Measurements from ENCODE around the gene VIPR2. TPM values are rescaled to one million over a fixed set of nuclear protein-coding genes. Genes with fewer than 3 reads are reported as not detected.
"Not testable (repeated sequence)": the region's sequence is repeated elsewhere in the genome, so short reads cannot be mapped to it uniquely, and the experiment has no call there.

VIPR2 gene
- polyA plus RNA-seq, 1 experiment = not detected

DNA sequence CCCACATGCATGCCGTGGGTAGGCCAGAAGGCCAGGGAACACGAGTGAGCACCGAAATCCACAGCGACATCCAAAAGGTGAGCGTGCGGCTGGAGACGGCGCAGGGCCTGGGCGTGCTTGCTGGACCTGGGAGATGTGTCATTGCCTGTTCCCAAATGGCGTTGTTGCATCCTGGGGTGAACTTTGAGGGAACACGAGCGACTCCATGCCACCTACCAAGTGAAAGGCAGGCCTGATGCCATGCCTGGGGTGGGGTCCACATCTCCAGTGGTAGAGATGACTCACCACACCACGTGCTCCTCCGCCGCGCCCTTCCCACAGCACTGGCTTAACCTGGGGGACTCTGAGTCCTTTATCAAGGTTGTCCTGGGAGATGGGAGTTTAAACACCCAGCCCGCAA is 24.7 kb upstream of the VIPR2 start:
- no peak for DNase-seq (ENCODE audit: low read depth)
- H3K27me3 ChIP-seq (ENCODE audit: control insufficient read depth, insufficient read depth, low read length) = no peaks in the 10 kb centered on the region
- TF ChIP-seq, protein P1, sequence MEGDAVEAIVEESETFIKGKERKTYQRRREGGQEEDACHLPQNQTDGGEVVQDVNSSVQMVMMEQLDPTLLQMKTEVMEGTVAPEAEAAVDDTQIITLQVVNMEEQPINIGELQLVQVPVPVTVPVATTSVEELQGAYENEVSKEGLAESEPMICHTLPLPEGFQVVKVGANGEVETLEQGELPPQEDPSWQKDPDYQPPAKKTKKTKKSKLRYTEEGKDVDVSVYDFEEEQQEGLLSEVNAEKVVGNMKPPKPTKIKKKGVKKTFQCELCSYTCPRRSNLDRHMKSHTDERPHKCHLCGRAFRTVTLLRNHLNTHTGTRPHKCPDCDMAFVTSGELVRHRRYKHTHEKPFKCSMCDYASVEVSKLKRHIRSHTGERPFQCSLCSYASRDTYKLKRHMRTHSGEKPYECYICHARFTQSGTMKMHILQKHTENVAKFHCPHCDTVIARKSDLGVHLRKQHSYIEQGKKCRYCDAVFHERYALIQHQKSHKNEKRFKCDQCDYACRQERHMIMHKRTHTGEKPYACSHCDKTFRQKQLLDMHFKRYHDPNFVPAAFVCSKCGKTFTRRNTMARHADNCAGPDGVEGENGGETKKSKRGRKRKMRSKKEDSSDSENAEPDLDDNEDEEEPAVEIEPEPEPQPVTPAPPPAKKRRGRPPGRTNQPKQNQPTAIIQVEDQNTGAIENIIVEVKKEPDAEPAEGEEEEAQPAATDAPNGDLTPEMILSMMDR (IDR thresholded peaks at IDR 0.05; ENCODE audit: insufficient read depth, low read depth, low read length) = no peak
- no peaks in the 10 kb centered on the region for H3K36me3 ChIP-seq (ENCODE audit: control insufficient read depth, insufficient read depth, low read length)
- POLR2A ChIA-PET = no interaction called here
- CTCF ChIA-PET = no interaction called here
- no peak overlapping the region for H3K4me3 ChIP-seq (ENCODE audit: low read depth, low read length)

DNA sequence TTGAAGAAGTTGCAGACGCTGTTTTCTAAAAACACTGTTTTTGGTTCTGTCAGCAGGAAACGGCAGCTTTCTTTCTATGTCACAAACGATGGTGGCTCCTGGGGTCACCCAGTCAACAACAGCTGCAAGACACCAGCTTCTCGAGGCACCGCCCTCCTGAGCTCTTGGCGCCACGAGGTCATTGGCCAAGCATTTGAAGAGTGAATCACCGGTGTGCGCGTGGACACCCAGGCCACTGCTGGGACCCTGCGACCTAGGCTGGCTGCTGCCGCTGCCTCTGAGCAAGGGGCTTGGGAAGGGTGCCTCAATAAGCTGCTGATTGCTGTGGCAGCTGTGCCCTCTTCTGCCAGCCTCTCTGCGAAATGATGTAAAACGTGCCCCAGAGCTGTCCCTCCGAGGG is 22.5 kb upstream of the VIPR2 start:
- POLR2A ChIA-PET = no interaction called here

DNA sequence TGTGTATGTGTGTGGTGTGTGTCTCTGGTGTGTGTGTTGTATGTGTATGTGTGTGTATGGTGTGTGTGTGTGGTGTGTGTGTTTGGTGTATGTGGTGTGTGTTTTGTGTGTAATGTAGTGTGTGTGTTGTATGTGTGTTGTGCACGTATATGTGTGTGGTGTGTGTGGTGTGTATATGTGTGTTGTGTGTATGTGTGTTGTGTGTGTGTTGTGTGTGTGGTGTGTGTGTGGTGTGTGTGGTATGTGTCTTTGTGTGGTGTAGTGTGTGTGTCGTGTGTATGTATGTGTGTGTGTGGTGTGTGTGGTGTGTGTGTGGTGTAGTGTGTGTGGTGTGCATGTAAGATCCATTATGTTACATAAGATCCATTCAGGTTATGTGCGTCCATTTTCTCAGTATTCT is 21.9 kb upstream of the VIPR2 start:
- Histone ChIP-seq H3K36me3 (ENCODE audit: control insufficient read depth, insufficient read depth, low read length) (no peaks in the 10 kb centered on the region), H3K27me3 (ENCODE audit: control insufficient read depth, insufficient read depth, low read length) (no peaks in the 10 kb centered on the region), H3K4me3 (ENCODE audit: low read depth, low read length) (no peak overlapping the region)
- no peak for DNase-seq (ENCODE audit: low read depth)
- TF ChIP-seq, protein P1 (IDR thresholded peaks at IDR 0.05; ENCODE audit: insufficient read depth, low read depth, low read length) = no peak
- POLR2A ChIA-PET = no interaction called here
- CTCF ChIA-PET = no interaction called here

More for the DNA sequence above, 22.5 kb upstream of the VIPR2 start:
- Histone ChIP-seq H3K4me3 (ENCODE audit: low read depth, low read length) (no peak overlapping the region), H3K36me3 (ENCODE audit: control insufficient read depth, insufficient read depth, low read length) (no peaks in the 10 kb centered on the region), H3K27me3 (ENCODE audit: control insufficient read depth, insufficient read depth, low read length) (no peaks in the 10 kb centered on the region)
- TF ChIP-seq, protein P1 (IDR thresholded peaks at IDR 0.05; ENCODE audit: insufficient read depth, low read depth, low read length) = no peak
- CTCF ChIA-PET = no interaction called here
- no peak for DNase-seq (ENCODE audit: low read depth)

DNA sequence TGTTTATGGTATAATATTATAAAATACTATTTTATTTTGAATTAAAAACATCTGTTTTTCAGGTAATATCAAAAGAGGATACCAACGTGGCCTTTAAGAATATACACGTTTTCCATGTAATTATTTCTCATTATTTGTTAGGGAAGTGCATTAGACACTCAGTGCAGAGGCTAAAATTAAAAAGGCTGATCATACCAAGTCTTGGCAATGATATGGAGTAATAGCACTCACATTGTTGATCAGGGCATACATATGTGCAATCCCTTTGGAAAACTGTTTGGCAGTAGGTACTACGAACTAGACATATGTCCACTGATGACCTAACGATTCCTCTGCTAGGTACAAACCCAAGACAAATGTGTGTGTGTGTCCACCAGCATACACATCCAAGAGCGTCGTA is 20.7 kb upstream of the VIPR2 start:
- ChIA-PET CTCF (no interaction called here), POLR2A (no interaction called here)
- Histone ChIP-seq H3K36me3 (ENCODE audit: control insufficient read depth, insufficient read depth, low read length) (no peaks in the 10 kb centered on the region), H3K4me3 (ENCODE audit: low read depth, low read length) (no peak overlapping the region), H3K27me3 (ENCODE audit: control insufficient read depth, insufficient read depth, low read length) (no peaks in the 10 kb centered on the region)
- TF ChIP-seq, protein P1 (IDR thresholded peaks at IDR 0.05; ENCODE audit: insufficient read depth, low read depth, low read length) = no peak
- DNase-seq (ENCODE audit: low read depth) = no peak

DNA sequence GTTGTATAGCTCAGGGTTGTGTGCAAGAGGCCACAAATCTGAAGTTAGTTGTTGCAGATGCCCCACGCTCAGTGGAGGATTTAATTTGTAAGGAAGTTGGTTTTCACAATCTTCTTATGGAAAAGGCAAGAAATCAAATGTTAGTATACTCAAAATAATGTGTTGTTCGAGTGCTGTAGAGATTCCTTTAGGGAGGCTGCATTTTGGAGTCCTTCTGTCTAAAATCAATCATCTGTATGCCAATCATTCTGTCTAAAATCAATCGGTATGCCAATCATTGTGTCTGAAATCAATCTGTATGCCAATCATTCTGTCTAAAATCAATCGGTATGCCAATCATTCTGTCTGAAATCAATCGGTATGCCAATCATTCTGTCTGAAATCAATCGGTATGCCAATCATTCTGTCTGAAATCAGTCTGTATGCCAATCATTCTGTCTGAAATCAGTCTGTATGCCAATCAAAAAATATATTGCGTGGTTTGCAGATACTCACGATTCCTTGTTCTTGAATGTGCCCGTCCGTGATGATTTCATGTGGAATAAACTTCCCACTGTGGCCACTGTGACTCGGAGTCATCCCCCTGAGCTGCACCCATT is 19.1 kb upstream of the VIPR2 start:
- H3K36me3 ChIP-seq (ENCODE audit: control insufficient read depth, insufficient read depth, low read length); H3K4me3 ChIP-seq (ENCODE audit: low read depth, low read length); CTCF ChIA-PET; POLR2A ChIA-PET; H3K27me3 ChIP-seq (ENCODE audit: control insufficient read depth, insufficient read depth, low read length); DNase-seq (ENCODE audit: low read depth): not testable (repeated sequence)

DNA sequence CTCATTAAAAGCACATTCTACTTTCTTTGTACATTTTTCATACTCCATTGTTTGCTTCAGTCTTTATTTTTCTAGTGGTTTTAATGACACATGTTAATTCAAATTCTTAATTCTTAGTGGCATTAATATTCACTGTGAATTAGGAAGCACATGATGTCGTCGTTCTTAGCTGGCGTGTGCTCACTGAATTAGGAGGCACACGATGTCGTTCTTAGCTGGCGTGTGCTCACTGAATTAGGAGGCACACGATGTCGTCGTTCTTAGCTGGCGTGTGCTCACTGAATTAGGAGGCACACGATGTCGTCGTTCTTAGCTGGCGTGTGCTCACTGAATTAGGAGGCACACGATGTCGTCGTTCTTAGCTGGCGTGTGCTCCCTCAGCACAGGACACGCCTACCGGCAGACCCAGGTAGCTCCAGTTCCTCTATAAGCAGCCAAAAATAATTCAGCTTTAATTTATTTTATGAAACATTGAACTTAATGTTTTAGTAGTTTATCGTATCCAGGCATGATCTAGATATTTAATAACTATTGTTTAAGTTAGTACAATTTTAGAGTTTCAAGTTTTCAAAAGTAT is 17.5 kb upstream of the VIPR2 start:
- H3K4me3 ChIP-seq (ENCODE audit: low read depth, low read length); CTCF ChIA-PET; H3K36me3 ChIP-seq (ENCODE audit: control insufficient read depth, insufficient read depth, low read length); DNase-seq (ENCODE audit: low read depth); H3K27me3 ChIP-seq (ENCODE audit: control insufficient read depth, insufficient read depth, low read length); POLR2A ChIA-PET: not testable (repeated sequence)
